ENCODE measurements around the gene STARD6. TPM values are rescaled to one million over a fixed set of nuclear protein-coding genes. Genes with fewer than 3 reads are reported as not detected.

STARD6 gene
- total RNA-seq (2022) (not detected in 2 replicates), Bru-seq, nascent RNA (percentile 18 among the genes with signal in this experiment), BruChase-seq, experiment 1, labeled RNA remaining after a 2-hour chase (percentile 10 among the genes with signal in this experiment), BruChase-seq, experiment 2, labeled RNA remaining after a 6-hour chase (percentile 12 among the genes with signal in this experiment)
- long read RNA-seq = 0 reads

GRCh38 chr18:54357660-54358494 lies at the start of gene STARD6, which contains the start of gene C18orf54:
TSS of gene STARD6 (minus strand) at chr18:54357858. CDS start at chr18:54354573, 3,285 bp downstream.
TSS of gene C18orf54 (plus strand) at chr18:54357906. CDS start at chr18:54360573, 2,667 bp downstream.
- Mint-ChIP-seq H3K27me3 (ENCODE audit: insufficient read depth, unreplicated experiment) (no peaks in the 10 kb centered on the region), H3K9me3 (ENCODE audit: unreplicated experiment) (no peaks in the 10 kb centered on the region), H3K4me3 (ENCODE audit: unreplicated experiment) (peak within 1 kb of the TSS; percentile 95), H3K4me1 (ENCODE audit: low read depth, unreplicated experiment) (no peaks in the 10 kb centered on the region), H3K36me3 (ENCODE audit: insufficient read depth, unreplicated experiment) (no peaks in the 10 kb centered on the region), H3K27ac (ENCODE audit: unreplicated experiment) (peak within 1 kb of the TSS; percentile 93)
- no TSS peak for BruUV-seq (replicated peaks)
- ChIA-PET CTCF (interaction anchor here (1.0 kb wide), 1 partner anchor 41 kb away, joined by 4 read pairs; no protein-coding TSS in a partner anchor), POLR2A (no interaction called here)
- intact Hi-C loops (cut with micrococcal nuclease; ENCODE audit: unreplicated experiment) = no loop called here
- Histone ChIP-seq H3K9me3 (no peaks in the 10 kb centered on the region), H3K36me3 (ENCODE audit: control insufficient read depth, insufficient read depth, low read length) (no peaks in the 10 kb centered on the region), H3K27me3 (replicated peaks; ENCODE audit: control insufficient read depth, insufficient read depth, low read length) (no peaks in the 10 kb centered on the region), H3K4me1 (no peaks in the 10 kb centered on the region), H3K4me3 (ENCODE audit: low read depth, low read length) (peak within 1 kb of the TSS; percentile 74)
- peak; percentile 78 to 85 for DNase-seq
- TF ChIP-seq CTCF (IDR thresholded peaks at IDR 0.05; ENCODE audit: insufficient read depth in 1 of 2, low read depth in 1 of 2, low read length in 1 of 2, severe bottlenecking in 1 of 2, unreplicated experiment in 1 of 2) = peak; percentile 27 to 54

- Histone ChIP-seq H3K4me3 (ENCODE audit: low read depth, low read length) (no peak overlapping the region), H3K9me3 (no peaks in the 10 kb centered on the region), H3K36me3 (ENCODE audit: control insufficient read depth, insufficient read depth, low read length) (no peaks in the 10 kb centered on the region), H3K27me3 (replicated peaks; ENCODE audit: control insufficient read depth, insufficient read depth, low read length) (no peaks in the 10 kb centered on the region), H3K4me1 (no peaks in the 10 kb centered on the region)
- no peak for TF ChIP-seq CTCF (IDR thresholded peaks at IDR 0.05; ENCODE audit: insufficient read depth in 1 of 2, low read depth in 1 of 2, low read length in 1 of 2, severe bottlenecking in 1 of 2, unreplicated experiment in 1 of 2)
- H3K4me3 Mint-ChIP-seq (ENCODE audit: unreplicated experiment) = no peak overlapping the region
- no TSS peak for BruUV-seq (replicated peaks)
- CTCF ChIA-PET = no interaction called here
- H3K9me3 Mint-ChIP-seq (ENCODE audit: unreplicated experiment) = no peaks in the 10 kb centered on the region
- H3K27ac Mint-ChIP-seq (ENCODE audit: unreplicated experiment) = no peak overlapping the region
- no peaks in the 10 kb centered on the region for H3K4me1 Mint-ChIP-seq (ENCODE audit: low read depth, unreplicated experiment)
- no peak for DNase-seq
- no peaks in the 10 kb centered on the region for H3K36me3 Mint-ChIP-seq (ENCODE audit: insufficient read depth, unreplicated experiment)
- intact Hi-C loops (cut with micrococcal nuclease; ENCODE audit: unreplicated experiment) = no loop called here
- POLR2A ChIA-PET = no interaction called here
- H3K27me3 Mint-ChIP-seq (ENCODE audit: insufficient read depth, unreplicated experiment) = no peaks in the 10 kb centered on the region
These were observed 47.6 kb upstream of the STARD6 start for GRCh38 chr18:54405290-54405689.

GRCh38 chr18:54396760-54397159 lies 39.1 kb upstream of the STARD6 start:
- H3K9me3 ChIP-seq = no peaks in the 10 kb centered on the region
- no peak overlapping the region for H3K4me3 ChIP-seq (ENCODE audit: low read depth, low read length)
- no peak overlapping the region for H3K4me3 Mint-ChIP-seq (ENCODE audit: unreplicated experiment)
- no TSS peak for BruUV-seq (replicated peaks)
- intact Hi-C loops (cut with micrococcal nuclease; ENCODE audit: unreplicated experiment) = no loop called here
- no peaks in the 10 kb centered on the region for H3K27me3 Mint-ChIP-seq (ENCODE audit: insufficient read depth, unreplicated experiment)
- no peaks in the 10 kb centered on the region for H3K27me3 ChIP-seq (replicated peaks; ENCODE audit: control insufficient read depth, insufficient read depth, low read length)
- no peaks in the 10 kb centered on the region for H3K4me1 ChIP-seq
- POLR2A ChIA-PET = no interaction called here
- H3K4me1 Mint-ChIP-seq (ENCODE audit: low read depth, unreplicated experiment) = no peaks in the 10 kb centered on the region
- CTCF ChIA-PET = no interaction called here
- TF ChIP-seq CTCF (IDR thresholded peaks at IDR 0.05; ENCODE audit: insufficient read depth in 1 of 2, low read depth in 1 of 2, low read length in 1 of 2, severe bottlenecking in 1 of 2, unreplicated experiment in 1 of 2) = no peak
- no peaks in the 10 kb centered on the region for H3K36me3 Mint-ChIP-seq (ENCODE audit: insufficient read depth, unreplicated experiment)
- no peaks in the 10 kb centered on the region for H3K9me3 Mint-ChIP-seq (ENCODE audit: unreplicated experiment)
- H3K36me3 ChIP-seq (ENCODE audit: control insufficient read depth, insufficient read depth, low read length) = no peaks in the 10 kb centered on the region
- no peak overlapping the region for H3K27ac Mint-ChIP-seq (ENCODE audit: unreplicated experiment)
- no peak for DNase-seq
